Testis (tissue), 3 donors: ENCODE data around the gene RNF141. TPM values are rescaled to one million over a fixed set of nuclear protein-coding genes. Genes with fewer than 3 reads are reported as not detected.

ENCODE experiments used
- DNase-seq: peaks from one replicate; pipeline ENCODE4 v3.0.0-alpha.2; 2019
- H3K27ac ChIP-seq, 2 donors: fragments of 200-600 bp; sonication (generic); one replicate each; pipeline ENCODE4 v1.5.1; 2019
- H3K27me3 ChIP-seq: fragments of 200-600 bp; sonication (generic); one replicate; pipeline ENCODE4 v1.5.1; 2019
- H3K36me3 ChIP-seq: fragments of 200-600 bp; sonication (generic); one replicate; pipeline ENCODE4 v1.5.1; 2017; ENCODE audit warnings: low read depth; ENCODE audit errors: missing control alignments
- H3K4me1 ChIP-seq: fragments of 200-600 bp; sonication (generic); one replicate; pipeline ENCODE4 v1.5.1; 2019
- H3K4me3 ChIP-seq, 2 donors: fragments of 200-600 bp; sonication (generic); one replicate each; pipeline ENCODE4 v1.5.1; 2017 to 2019
- H3K9me3 ChIP-seq: fragments of 200-600 bp; sonication (generic); one replicate; pipeline ENCODE4 v1.5.1; 2017
- POLR2A ChIP-seq: fragments of 450-650 bp; IDR thresholded peaks from one replicate; pipeline ENCODE4 v1.6.1; 2017; ENCODE audit warnings: antibody characterized with exemption, mild to moderate bottlenecking, moderate library complexity
- WGBS, 2 donors: methylation state at CpG; one replicate each; pipeline ENCODE4 v1.1.5; 2018; 5-methylcytosine and 5-hydroxymethylcytosine counted together
- intact Hi-C: fragments of 100-400 bp; cut with DNase I; formaldehyde crosslinking; loops from one replicate; pipeline ENCODE4 v1.15.1; 2023; ENCODE audit warnings: low total_unique reads
- polyA plus RNA-seq: library from polyadenylated mRNA; stranded (reverse); fragments of 350-450 nt; fragmentation: Illumina TruSeq; extraction: RNeasy Lipid Tissue Mini Kit (QIAGEN cat#74804); gene quantifications from one replicate; pipeline ENCODE4 v1.2.3, GENCODE V29; 2014; ENCODE audit warnings: low read depth, low replicate concordance; ENCODE audit not compliant: insufficient read depth
- total RNA-seq, 2 donors: library from RNA; depleted of rRNA; stranded (reverse); fragments of >200 nt; gene quantifications; one replicate each; pipeline ENCODE4 v1.2.3, GENCODE V29; 2016
- TF ChIP-seq, protein P1 (sequence below), 3 experiments: fragments of 450-650 bp in 2 of 3; fragments of 200-600 bp in 1 of 3; sonication (generic) in 1 of 3; IDR thresholded peaks; one replicate each; pipeline ENCODE4 v1.5.1; 2016 to 2019; ENCODE audit warnings: antibody characterized with exemption in 3 of 3, mild to moderate bottlenecking in 2 of 3, moderate library complexity in 1 of 3

RNF141 gene
- total and polyA plus RNA-seq, 3 donors from 2014 or later: 63.1 to 172 (median 91.3) TPM

DNA sequence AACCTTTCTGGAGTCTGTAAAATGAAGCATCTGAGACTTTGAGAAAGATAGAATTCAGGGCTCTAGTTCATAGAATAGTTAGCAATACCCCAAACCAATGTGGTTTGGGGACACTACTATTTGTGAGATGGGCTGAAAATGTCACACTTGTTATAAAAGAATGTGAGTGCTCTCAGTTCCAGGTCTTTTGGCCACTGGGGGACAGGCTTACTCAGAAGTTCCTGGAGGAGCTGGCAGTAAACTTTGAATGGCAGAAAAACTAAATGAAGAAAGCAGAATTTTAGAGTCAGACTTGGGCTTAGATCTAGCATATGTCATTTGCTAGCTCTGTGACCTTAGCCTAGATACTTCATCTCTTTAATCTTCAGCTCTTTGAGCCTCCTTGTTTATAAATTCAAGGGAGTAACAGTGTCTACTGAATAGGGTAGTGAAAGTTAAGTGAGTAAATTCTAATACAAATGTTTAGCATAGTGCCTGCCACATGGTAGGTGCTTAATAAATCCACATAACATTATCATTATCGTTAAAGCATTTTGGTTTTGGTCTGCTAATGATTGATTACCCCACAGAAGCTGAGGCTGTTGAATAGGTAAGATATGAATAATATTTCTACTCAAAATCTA lies 23.8 kb upstream of the RNF141 start:
- no peaks in the 10 kb centered on the region for H3K27me3 ChIP-seq
- no peaks in the 10 kb centered on the region for H3K36me3 ChIP-seq
- 68 to 79% methylated on average over 1 of the region's 1 CpG for WGBS, 2 donors
- no peaks in the 10 kb centered on the region for H3K4me1 ChIP-seq
- peak; percentile 32 for DNase-seq
- intact Hi-C loops: no loop called here
- H3K27ac ChIP-seq: no peak overlapping the region
- H3K4me3 ChIP-seq: no peak overlapping the region
- H3K9me3 ChIP-seq: no peaks in the 10 kb centered on the region
- TF ChIP-seq, protein P1, sequence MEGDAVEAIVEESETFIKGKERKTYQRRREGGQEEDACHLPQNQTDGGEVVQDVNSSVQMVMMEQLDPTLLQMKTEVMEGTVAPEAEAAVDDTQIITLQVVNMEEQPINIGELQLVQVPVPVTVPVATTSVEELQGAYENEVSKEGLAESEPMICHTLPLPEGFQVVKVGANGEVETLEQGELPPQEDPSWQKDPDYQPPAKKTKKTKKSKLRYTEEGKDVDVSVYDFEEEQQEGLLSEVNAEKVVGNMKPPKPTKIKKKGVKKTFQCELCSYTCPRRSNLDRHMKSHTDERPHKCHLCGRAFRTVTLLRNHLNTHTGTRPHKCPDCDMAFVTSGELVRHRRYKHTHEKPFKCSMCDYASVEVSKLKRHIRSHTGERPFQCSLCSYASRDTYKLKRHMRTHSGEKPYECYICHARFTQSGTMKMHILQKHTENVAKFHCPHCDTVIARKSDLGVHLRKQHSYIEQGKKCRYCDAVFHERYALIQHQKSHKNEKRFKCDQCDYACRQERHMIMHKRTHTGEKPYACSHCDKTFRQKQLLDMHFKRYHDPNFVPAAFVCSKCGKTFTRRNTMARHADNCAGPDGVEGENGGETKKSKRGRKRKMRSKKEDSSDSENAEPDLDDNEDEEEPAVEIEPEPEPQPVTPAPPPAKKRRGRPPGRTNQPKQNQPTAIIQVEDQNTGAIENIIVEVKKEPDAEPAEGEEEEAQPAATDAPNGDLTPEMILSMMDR (IDR thresholded peaks at IDR 0.05): peak; percentile 17 to 41 (median 27)
- TF ChIP-seq POLR2A: no peak

DNA sequence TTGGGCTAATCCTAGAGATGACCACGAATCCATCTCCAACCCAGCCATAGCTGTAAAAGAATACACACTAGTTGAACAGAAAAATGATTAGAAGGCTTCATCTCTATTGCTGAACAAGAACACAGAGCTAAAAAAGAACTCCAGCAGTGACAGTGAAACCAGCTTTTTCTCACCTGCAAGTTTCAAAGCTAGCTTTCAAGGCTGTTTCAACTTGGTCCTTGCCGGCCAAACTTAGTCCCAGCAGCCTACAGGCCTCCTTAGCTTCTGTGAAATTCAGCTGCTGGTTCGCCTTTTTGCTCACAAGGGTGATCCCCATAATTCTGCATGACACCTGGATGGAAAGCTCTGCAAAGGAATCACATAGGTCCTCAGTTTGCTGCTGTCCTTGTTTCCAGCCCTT lies 23.0 kb upstream of the RNF141 start:
- H3K4me3 ChIP-seq: no peak overlapping the region

DNA sequence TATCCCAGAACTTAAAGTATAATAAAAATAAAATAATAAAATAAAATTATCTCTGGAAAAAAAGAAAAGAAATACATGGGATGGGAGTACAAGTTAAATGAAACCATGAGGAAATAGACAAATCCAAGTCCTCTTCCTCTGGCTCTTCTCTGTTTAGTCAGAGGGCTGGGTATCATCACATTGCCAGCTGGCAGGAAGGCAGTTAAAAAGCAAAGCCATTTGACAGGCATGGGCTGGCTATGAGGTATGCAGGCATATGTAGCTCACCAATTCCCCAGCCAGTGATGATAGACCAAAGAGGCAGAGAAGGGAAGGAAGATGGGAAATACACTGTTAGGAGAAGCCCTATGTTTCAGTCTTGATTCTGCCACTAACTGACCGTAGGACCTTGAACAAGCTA lies 21.0 kb upstream of the RNF141 start:
- H3K4me3 ChIP-seq: no peak overlapping the region
- DNase-seq: no peak
- 100% methylated on average over 1 of the region's 1 CpG for WGBS, 2 donors

More for the DNA sequence above, 23.0 kb upstream of the RNF141 start:
- 90 to 93% methylated on average over 3 of the region's 3 CpGs for WGBS, 2 donors
- TF ChIP-seq, protein P1 (IDR thresholded peaks at IDR 0.05): no peak
- TF ChIP-seq POLR2A: no peak
- Histone ChIP-seq H3K27me3 (no peaks in the 10 kb centered on the region), H3K27ac (no peak overlapping the region), H3K4me1 (no peaks in the 10 kb centered on the region), H3K36me3 (no peaks in the 10 kb centered on the region), H3K9me3 (no peaks in the 10 kb centered on the region)
- no peak for DNase-seq
- intact Hi-C loops: no loop called here

DNA sequence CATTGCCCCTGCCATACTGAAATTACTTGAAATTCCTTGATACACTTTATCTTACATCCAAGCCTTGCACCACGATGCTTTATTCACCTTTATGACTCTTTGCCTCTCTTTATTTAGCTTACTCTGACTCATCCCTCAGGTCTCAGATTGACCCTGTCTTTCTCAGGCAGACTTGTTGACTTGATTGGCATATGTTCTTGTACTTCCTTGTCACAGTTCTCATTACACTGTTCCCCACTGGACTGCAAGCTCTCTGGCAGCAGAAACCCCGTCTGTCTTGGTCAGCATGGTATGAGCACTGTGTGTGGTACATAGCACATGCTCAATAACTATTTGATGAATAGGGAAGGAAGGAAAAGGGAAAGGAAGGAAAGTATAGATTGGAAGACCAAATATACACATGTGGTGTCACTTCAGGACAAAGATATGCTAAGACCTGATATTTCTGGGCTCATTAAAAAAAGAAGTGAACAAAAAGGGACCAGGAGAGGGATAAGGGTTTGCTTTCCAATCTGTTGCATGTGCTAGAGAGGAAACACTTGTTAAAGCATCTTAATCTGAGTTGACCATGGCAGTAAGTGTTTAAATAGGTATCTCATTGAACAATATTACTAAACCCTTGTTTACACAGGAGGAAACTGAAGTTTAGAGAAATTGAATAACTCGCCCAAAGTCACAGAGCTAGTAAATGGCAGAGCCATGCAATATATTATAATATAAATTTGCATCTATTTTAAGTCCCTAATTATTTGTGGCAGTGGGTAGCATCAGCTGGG lies 20.2 kb upstream of the RNF141 start:
- Histone ChIP-seq H3K9me3 (no peaks in the 10 kb centered on the region), H3K4me1 (no peaks in the 10 kb centered on the region), H3K4me3 (no peak overlapping the region), H3K36me3 (no peaks in the 10 kb centered on the region), H3K27ac (no peak overlapping the region), H3K27me3 (no peaks in the 10 kb centered on the region)
- no peak for DNase-seq
- WGBS, 2 donors: 85 to 86% methylated on average over 3 of the region's 3 CpGs
- intact Hi-C loops: no loop called here
- TF ChIP-seq POLR2A: no peak
- TF ChIP-seq, protein P1 (IDR thresholded peaks at IDR 0.05): no peak

More for the DNA sequence above, 21.0 kb upstream of the RNF141 start:
- Histone ChIP-seq H3K4me1 (no peaks in the 10 kb centered on the region), H3K9me3 (no peaks in the 10 kb centered on the region), H3K27ac (no peak overlapping the region), H3K27me3 (no peaks in the 10 kb centered on the region), H3K36me3 (no peaks in the 10 kb centered on the region)
- intact Hi-C loops: no loop called here
- TF ChIP-seq, protein P1 (IDR thresholded peaks at IDR 0.05): no peak
- TF ChIP-seq POLR2A: no peak
